ENCODE measurements around the gene MED12L.

DNA sequence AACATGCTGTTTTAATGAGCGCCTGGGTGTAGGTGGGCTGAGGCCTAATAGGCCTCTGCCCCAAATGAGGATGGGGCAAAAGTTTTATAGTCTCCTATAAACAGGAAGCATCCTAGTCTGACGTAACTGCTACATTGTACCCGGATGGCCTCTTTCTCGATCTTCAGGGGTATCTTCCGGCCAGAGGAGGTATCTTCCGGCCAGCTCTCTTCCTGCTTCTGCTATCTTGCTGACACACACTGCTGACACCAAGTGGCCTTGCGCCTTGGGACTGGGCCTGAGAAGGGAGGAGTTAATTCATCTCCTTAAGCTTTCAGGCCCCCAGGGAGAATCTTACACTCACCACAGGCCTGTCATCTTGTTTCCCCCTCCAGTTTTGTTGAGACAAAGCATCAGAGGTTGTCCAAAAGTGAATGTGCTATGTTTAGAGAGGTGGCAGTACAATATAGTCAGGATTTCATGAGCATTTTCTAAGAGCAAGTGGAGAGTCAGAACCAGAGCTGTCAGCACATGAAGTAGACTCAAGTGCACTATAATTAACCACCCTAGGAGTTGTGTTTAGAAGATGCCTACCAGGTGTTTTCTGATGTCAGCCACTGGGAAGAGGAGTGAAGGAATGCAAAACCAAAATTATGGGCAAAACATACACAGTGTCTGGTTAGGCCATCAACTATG, 391.0 kb downstream of the MED12L start:
- TF ChIP-seq, protein P1, sequence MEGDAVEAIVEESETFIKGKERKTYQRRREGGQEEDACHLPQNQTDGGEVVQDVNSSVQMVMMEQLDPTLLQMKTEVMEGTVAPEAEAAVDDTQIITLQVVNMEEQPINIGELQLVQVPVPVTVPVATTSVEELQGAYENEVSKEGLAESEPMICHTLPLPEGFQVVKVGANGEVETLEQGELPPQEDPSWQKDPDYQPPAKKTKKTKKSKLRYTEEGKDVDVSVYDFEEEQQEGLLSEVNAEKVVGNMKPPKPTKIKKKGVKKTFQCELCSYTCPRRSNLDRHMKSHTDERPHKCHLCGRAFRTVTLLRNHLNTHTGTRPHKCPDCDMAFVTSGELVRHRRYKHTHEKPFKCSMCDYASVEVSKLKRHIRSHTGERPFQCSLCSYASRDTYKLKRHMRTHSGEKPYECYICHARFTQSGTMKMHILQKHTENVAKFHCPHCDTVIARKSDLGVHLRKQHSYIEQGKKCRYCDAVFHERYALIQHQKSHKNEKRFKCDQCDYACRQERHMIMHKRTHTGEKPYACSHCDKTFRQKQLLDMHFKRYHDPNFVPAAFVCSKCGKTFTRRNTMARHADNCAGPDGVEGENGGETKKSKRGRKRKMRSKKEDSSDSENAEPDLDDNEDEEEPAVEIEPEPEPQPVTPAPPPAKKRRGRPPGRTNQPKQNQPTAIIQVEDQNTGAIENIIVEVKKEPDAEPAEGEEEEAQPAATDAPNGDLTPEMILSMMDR (IDR thresholded peaks at IDR 0.05) = no peak
- no peak for TF ChIP-seq POLR2A (IDR thresholded peaks at IDR 0.05)
- TF ChIP-seq POLR2AphosphoS5 (IDR thresholded peaks at IDR 0.05) = no peak

All from breast epithelium (tissue), 3 donors.